GM11168 (cell line): ENCODE results near the gene LYRM7.

ENCODE experiments used
- in situ Hi-C: fragments of 300-500 bp; cut with MboI; formaldehyde crosslinking; loops from one replicate; pipeline ENCODE4 v1.12.0; 2022; ENCODE audit warnings: low sequenced_read_pairs; ENCODE audit not compliant: unreplicated experiment

The LYRM7 gene

GRCh38 chr5:131214609-131215227 is 44.0 kb downstream of the LYRM7 start:
- in situ Hi-C loops: no loop called here

- in situ Hi-C loops: no loop called here
Observed at GRCh38 chr5:131217791-131218190, 47.0 kb downstream of the LYRM7 start.

- in situ Hi-C loops: no loop called here
Observed at GRCh38 chr5:131218392-131218791, 47.6 kb downstream of the LYRM7 start.

- in situ Hi-C loops: no loop called here
Observed at GRCh38 chr5:131220566-131220965, 49.8 kb downstream of the LYRM7 start.

GRCh38 chr5:131221008-131221703 is 50.4 kb downstream of the LYRM7 start:
- in situ Hi-C loops: no loop called here

GRCh38 chr5:131221888-131222287 is 51.1 kb downstream of the LYRM7 start:
- in situ Hi-C loops: no loop called here

- in situ Hi-C loops: no loop called here
Observed at GRCh38 chr5:131222731-131223130, 52.0 kb downstream of the LYRM7 start.

GRCh38 chr5:131223751-131224386 is 53.1 kb downstream of the LYRM7 start:
- in situ Hi-C loops: no loop called here

- in situ Hi-C loops: no loop called here
Observed at GRCh38 chr5:131224387-131225201, 53.9 kb downstream of the LYRM7 start.

GRCh38 chr5:131225282-131225974 is 54.7 kb downstream of the LYRM7 start:
- in situ Hi-C loops: no loop called here

GRCh38 chr5:131226899-131227298 is 56.2 kb downstream of the LYRM7 start:
- in situ Hi-C loops: no loop called here

- in situ Hi-C loops: no loop called here
Observed at GRCh38 chr5:131228646-131229045, 57.9 kb downstream of the LYRM7 start.

GRCh38 chr5:131229623-131230022 is 58.9 kb downstream of the LYRM7 start:
- in situ Hi-C loops: no loop called here

- in situ Hi-C loops: no loop called here
Observed at GRCh38 chr5:131230406-131230805, 59.7 kb downstream of the LYRM7 start.

GRCh38 chr5:131239686-131240085 is 68.9 kb downstream of the LYRM7 start:
- in situ Hi-C loops: no loop called here

- in situ Hi-C loops: no loop called here
Observed at GRCh38 chr5:131242728-131243255, 72.0 kb downstream of the LYRM7 start.

GRCh38 chr5:131245312-131245711 is 74.6 kb downstream of the LYRM7 start:
- in situ Hi-C loops: no loop called here

- in situ Hi-C loops: no loop called here
Observed at GRCh38 chr5:131245948-131246347, 75.2 kb downstream of the LYRM7 start.

GRCh38 chr5:131246504-131246903 is 75.8 kb downstream of the LYRM7 start:
- in situ Hi-C loops: no loop called here
